T1000 (cell line): Measurements from ENCODE around the gene RDH5.
"Not testable (repeated sequence)": the region's sequence is repeated elsewhere in the genome, so short reads cannot be mapped to it uniquely, and the experiment has no call there.

Source experiments
- DNase-seq: peaks from one replicate; lab custom pipeline; 2025; ENCODE audit warnings: mixed read lengths; lab: John Stamatoyannopoulos, UW

RDH5 gene

DNA sequence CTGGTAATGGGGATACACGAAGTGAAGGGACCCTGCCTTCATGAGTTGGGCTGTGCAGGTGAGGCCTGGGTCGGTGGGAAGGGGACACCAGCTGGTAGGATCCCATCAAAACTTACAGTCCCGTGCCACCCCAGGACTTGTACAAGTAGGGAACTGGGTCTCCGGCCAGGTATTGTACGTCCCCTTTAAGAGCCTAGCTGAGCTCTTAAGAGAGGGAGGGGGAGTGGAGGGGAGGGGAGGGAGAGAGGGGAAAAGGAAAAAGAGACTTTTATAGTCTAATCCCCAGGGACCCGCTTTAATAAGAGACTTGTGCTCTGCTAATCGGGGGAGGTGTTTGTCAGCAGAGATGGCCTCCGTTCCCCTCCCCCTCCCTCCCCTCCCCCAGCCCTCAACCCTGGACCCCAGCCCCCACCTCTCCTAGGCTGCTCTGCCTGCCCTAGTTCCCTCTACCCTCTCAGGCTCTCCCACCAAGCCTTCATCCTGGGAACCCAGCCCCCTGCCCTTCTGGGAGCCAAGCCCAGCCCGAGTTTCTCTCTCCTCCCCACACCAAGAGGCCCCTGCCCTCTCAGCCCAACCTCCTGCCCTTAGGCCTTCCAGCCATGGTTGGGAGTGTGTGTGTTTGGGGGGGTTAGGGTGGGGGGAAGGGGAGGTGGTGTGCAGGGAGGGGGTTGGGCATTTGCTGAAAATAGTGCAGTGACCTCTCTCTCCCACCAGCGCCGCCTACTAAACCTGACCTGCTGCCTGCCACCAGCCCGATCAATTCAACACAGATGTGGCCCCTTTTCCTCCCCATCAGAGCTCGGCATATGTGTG is 25.4 kb downstream of the RDH5 start:
- DNase-seq = no peak

DNA sequence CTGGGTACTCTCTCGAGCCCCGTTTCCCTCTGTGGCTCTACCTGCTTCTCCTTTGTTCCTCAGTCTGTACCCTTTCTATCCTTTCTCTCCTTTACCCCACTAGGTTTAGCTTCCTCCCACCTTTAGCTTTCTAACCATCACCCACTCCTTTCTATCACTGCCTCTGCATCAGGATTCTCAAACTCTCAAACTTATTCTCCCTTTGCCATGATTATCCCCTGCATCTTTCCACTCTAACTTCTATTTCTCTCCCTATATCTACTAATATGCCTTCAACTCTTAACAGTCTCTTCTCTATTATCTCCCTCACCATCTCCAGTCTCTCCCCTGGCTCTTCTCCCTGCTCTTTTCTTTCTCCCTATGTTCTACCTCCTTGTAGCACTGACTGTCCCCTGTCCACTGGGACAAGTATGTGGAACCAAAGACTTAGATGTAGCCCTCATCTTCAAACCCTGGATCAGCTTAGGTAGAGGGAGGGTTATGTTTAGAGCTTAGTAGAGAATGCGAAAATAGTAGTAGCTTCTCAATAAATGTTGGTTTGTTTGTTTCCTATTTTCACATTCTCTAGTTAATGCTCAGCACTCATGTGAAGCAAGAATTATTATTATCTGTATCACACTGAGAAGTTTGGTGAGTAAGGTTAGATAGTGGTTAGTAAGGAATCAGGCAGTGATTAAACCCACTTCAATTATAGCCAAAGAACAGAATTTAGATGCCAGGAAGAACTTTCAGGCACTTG is 26.1 kb downstream of the RDH5 start:
- no peak for DNase-seq

DNA sequence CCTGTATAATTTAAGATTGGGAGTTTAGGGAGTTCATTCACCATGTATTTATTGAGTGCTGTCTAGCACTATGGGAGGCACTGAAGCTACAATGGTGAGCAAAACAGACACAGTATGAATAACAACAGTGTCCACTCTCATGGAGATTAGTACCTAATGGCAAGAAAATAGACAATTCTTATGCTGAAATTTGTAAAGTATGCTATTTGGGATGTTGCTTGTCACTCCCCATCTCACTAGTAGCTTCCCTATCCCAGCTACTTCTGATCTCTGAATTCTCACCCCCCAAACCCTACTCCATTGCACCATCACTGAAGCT is 26.7 kb downstream of the RDH5 start:
- DNase-seq = no peak

- DNase-seq = no peak
Measured at GRCh38 chr12:55748230-55748993, 28.2 kb downstream of the RDH5 start.

DNA sequence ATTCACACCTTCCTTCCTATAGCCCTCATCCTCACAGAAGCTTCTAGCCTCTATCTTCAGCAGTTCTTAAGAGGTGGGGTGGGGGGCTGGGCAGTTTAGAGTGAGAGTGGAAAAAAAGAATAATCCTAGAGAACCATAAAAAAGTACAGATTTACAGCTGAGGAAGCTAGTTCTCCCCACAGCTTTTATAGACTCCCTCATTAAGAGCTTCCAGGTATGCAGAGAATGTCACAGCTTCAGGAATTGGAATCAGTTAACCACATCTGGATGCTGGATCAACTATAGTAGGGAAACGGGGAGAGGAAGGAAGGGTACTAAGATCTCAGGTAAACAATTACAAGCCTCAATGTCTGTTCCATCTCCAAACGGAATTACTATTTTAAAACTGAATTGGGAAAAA is 35.1 kb downstream of the RDH5 start:
- DNase-seq = no peak

DNA sequence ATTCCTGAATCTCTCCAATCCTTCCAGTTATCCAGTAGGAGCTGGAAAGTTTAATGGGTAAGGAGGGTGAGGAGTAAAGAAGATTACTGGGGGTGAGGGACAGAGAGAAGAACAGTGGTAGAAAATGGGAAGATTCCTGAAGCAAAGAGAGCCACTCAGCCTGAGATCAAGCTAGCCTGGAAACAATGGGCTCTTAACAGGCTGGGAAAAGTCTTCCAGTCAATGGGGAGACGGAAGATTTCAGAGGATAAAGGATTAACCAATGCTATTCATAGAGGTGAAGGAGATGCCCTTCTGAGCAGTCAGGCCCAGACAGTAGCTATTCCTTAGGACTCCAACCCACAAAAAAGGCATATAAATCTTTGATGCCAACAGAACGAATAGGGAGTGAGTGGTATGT is 37.5 kb downstream of the RDH5 start:
- no peak for DNase-seq

- DNase-seq = not testable (repeated sequence)
Measured at GRCh38 chr12:55758575-55758974, 38.4 kb downstream of the RDH5 start.

DNA sequence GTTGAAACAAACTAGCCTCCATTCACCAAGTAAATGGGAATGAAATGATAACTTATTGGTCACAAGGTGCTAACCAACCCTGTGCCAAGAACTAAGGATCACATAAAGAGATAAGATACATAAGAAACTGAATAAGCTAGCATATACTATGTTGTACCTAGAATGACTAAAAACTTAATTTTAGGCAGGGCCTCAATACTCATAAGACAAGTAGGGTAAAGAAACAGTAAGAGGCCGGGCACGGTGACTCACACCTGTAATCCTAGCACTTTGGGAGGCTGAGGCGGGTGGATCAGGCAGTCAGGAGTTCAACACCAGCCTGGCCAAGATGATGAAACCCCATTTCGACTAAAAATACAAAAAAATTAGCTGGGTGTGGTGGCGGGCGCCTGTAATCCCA is 40.5 kb downstream of the RDH5 start:
- DNase-seq = no peak

DNA sequence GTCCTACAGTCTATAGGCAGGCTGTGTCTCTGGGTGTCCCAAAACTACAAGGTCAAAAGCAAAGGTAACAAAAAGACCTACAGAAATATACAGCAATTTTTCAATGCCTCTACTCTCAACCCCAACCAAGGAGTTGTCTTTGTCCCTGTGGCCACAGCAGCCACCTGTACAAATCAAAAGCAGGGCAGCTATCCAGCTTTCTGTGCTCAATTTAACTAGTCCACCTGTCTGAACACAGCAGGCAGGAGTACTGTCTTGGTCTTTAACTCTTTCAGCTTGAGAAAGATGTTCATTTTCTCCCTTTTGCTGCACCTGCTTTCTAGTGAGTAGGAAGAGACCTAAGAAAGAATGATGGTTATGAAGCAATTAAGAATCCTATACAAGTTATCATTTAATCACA is 42.5 kb downstream of the RDH5 start:
- no peak for DNase-seq

- no peak for DNase-seq
Measured at GRCh38 chr12:55765736-55766290, 45.6 kb downstream of the RDH5 start.

DNA sequence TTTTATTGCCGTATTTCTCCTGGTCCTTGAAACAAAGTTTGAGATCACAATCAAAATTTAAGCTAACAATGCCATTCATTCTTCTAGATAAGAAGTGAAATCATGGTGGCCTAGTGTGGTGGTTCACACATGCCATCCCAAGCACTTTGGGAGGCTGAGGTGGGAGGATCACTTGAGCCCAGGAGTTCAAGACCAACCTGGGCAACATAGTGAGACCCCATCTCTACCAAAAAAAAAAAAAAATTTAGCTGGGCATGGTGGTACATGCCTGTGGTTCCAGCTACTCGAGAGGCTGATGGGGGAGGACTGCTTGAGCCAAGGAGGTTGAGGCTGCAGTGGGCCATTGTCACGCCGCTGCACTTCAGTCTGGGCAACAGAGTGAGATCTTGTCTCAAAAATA is 47.0 kb downstream of the RDH5 start:
- no peak for DNase-seq

DNA sequence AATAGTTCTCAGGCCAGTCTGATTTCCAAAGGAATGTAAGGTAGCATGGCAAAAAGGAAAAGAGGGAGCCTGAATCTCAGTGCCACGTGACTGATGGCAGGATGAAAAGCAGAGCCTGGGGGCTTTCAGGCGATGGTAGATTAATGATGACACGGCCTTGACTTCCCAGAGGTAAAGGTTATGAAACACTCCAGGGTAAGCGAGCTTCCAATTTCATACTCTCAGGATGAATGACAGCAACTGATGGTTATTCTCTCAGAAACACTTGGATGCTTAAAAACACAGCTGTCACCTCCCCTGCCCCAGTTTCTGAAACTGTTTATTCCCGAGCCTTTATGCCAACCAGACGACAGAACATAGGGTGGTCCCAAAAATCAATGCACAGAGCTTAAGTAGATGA is 51.5 kb downstream of the RDH5 start:
- DNase-seq = no peak
